ENCODE data around the gene AKAP8.

DNA sequence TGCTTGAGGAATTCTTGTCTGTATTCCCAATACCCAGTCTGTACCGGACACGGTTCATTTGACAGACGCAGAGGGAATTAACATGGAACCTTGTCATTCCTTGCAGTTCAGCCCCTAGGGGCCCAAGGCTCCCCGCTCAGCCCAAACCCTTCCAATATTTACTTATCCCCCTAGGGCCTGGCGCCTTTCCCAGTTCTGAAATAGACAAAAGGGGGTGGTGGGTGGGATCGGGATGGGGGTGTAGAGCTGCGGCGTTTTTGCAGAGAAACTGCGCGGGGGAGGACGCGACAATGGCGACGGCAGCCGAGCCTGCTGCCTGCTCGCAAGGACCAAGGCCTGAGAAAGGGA lies 38.6 kb upstream of the AKAP8 start:
- TF ChIP-seq, protein P1, sequence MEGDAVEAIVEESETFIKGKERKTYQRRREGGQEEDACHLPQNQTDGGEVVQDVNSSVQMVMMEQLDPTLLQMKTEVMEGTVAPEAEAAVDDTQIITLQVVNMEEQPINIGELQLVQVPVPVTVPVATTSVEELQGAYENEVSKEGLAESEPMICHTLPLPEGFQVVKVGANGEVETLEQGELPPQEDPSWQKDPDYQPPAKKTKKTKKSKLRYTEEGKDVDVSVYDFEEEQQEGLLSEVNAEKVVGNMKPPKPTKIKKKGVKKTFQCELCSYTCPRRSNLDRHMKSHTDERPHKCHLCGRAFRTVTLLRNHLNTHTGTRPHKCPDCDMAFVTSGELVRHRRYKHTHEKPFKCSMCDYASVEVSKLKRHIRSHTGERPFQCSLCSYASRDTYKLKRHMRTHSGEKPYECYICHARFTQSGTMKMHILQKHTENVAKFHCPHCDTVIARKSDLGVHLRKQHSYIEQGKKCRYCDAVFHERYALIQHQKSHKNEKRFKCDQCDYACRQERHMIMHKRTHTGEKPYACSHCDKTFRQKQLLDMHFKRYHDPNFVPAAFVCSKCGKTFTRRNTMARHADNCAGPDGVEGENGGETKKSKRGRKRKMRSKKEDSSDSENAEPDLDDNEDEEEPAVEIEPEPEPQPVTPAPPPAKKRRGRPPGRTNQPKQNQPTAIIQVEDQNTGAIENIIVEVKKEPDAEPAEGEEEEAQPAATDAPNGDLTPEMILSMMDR (conservative IDR thresholded peaks at IDR 0.05; ENCODE audit: low read length), result no peak
- no peak for TF ChIP-seq EZH2phosphoT487 (IDR thresholded peaks at IDR 0.05; ENCODE audit: borderline replicate concordance, low read depth, low read length)

Data from OCI-LY7 (cell line).